Panc1 (cell line): Measurements from ENCODE around the gene C16orf89. TPM values are rescaled to one million over a fixed set of nuclear protein-coding genes. Genes with fewer than 3 reads are reported as not detected.

Source experiments
- ATAC-seq: fragments of 200-7000 bp; cut with Tn5 transposase; 2 replicates; pipeline ENCODE4 v1.9.1; 2020; ENCODE audit warnings: mild to moderate bottlenecking, moderate library complexity
- BruUV-seq: library from RNA; stranded (reverse); fragments of 400-500 nt; replicated peaks from 2 replicates; lab custom pipeline; 2021; lab: Mats Ljungman, UMichigan
- CTCF ChIA-PET: fragments of 300-600 bp; sonication (Branson Sonifier 250); formaldehyde crosslinking; loops from one replicate; lab custom pipeline; 2022; ENCODE audit warnings: antibody characterized with exemption; lab: Charles Lee
- POLR2A ChIA-PET: fragments of 300-600 bp; sonication (Branson Sonifier 250); formaldehyde crosslinking; loops from one replicate; lab custom pipeline; 2022; ENCODE audit warnings: antibody characterized with exemption; lab: Charles Lee
- DNase-seq: peaks from one replicate; pipeline ENCODE4 v3.0.0-alpha.2; 2010; ENCODE audit warnings: low read depth, low spot score
- H3K27ac ChIP-seq: 2 replicates; pipeline ENCODE4 v1.5.1; 2011; ENCODE audit warnings: mild to moderate bottlenecking, low read length, inconsistent platforms
- H3K27me3 ChIP-seq: fragments of 200-500 bp; sonication (Bioruptor generic); 2 replicates; pipeline ENCODE4 v1.6.0; 2014; ENCODE audit warnings: low read length, inconsistent platforms; ENCODE audit not compliant: control insufficient read depth, insufficient read depth
- H3K36me3 ChIP-seq: fragments of 200-500 bp; sonication (Bioruptor generic); 2 replicates; pipeline ENCODE4 v1.5.1; 2014; ENCODE audit warnings: inconsistent platforms, mild to moderate bottlenecking, low read length, moderate library complexity; ENCODE audit not compliant: control insufficient read depth, insufficient read depth
- H3K4me1 ChIP-seq: 2 replicates; pipeline ENCODE4 v1.5.1; 2011; ENCODE audit warnings: inconsistent platforms, mild to moderate bottlenecking, low read length, moderate library complexity; ENCODE audit not compliant: control insufficient read depth, insufficient read depth
- H3K4me3 ChIP-seq, 2 experiments: 2 replicates each; pipeline ENCODE4 v1.5.1; 2011 to 2012; ENCODE audit warnings: low read depth in 2 of 2, low read length in 2 of 2, mild to moderate bottlenecking in 2 of 2, inconsistent platforms in 1 of 2, moderate library complexity in 1 of 2
- H3K9me3 ChIP-seq: fragments of 200-500 bp; sonication (Bioruptor generic); 2 replicates; pipeline ENCODE4 v1.5.1; 2014; ENCODE audit warnings: low read depth, mild to moderate bottlenecking, inconsistent platforms, low read length, moderate library complexity; ENCODE audit not compliant: control insufficient read depth, insufficient read depth
- POLR2AphosphoS5 ChIP-seq: IDR thresholded peaks from 2 replicates; pipeline ENCODE4 v1.6.1; 2012; ENCODE audit warnings: mild to moderate bottlenecking, low read depth, low read length, moderate library complexity
- SIN3A ChIP-seq: IDR thresholded peaks from 2 replicates; pipeline ENCODE4 v1.6.1; 2012; ENCODE audit warnings: low read depth, mild to moderate bottlenecking, low read length, moderate library complexity, borderline replicate concordance; ENCODE audit not compliant: insufficient read depth
- TCF7L2 ChIP-seq: IDR thresholded peaks from 2 replicates; pipeline ENCODE4 v1.6.1; 2011; ENCODE audit warnings: mild to moderate bottlenecking, low read depth, low read length, inconsistent platforms
- in situ Hi-C: cut with HindIII; loops from 2 replicates; pipeline ENCODE4 v1.10.0; 2016; ENCODE audit warnings: low sequenced_read_pairs, low pct_unique_long_range_greater_than_20kb
- intact Hi-C: fragments of 100-400 bp; cut with micrococcal nuclease; formaldehyde crosslinking; loops from one replicate; pipeline ENCODE4 v1.10.0; 2022; ENCODE audit not compliant: unreplicated experiment
- total RNA-seq: library from RNA; stranded (reverse); gene quantifications from one replicate; pipeline ENCODE4 v1.2.1, GENCODE V29; 2021; ENCODE audit not compliant: unreplicated experiment
- TF ChIP-seq, protein P1 (sequence below): fragments of 450-650 bp; IDR thresholded peaks from 2 replicates; pipeline ENCODE4 v1.5.1; 2017; ENCODE audit warnings: mild to moderate bottlenecking
- TF ChIP-seq, protein P2 (sequence below), 2 experiments: IDR thresholded peaks; 2 replicates each; pipeline ENCODE4 v1.6.1; 2011 to 2012; ENCODE audit warnings: low read depth in 2 of 2, control low read depth in 1 of 2, low read length in 1 of 2, mild to moderate bottlenecking in 1 of 2, moderate library complexity in 1 of 2; ENCODE audit not compliant: insufficient read depth in 1 of 2

C16orf89 gene
- total RNA-seq, 1 experiment from 2014 or later = not detected

DNA sequence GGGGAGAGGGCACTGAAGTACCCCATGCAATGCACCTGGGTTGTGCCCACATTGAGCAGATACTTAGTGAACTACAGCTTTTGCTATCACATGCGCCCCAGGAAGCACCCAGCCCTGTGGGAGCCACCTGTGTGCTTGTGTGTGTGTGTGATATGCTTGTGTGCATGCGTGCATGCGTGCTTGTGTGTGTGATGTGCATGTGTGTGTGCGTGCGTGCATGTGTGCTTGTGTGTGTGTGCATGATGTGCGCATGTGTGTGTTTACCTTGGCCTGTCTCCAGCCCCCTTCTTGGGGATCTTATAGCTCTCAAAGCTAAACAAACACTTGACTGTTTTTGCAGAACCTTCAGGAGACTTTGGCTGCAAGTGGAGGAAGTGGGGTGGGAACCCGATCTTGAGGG lies 841 bp downstream of the C16orf89 start:
- H3K27ac ChIP-seq = no peak overlapping the region
- ChIA-PET POLR2A (interaction anchor here (0.6 kb wide), 1 partner anchor 331 kb away, joined by 3 read pairs; the partner anchor contains the start of genes ANKS3 and DNAAF8), CTCF (no interaction called here)
- TF ChIP-seq, protein P1, sequence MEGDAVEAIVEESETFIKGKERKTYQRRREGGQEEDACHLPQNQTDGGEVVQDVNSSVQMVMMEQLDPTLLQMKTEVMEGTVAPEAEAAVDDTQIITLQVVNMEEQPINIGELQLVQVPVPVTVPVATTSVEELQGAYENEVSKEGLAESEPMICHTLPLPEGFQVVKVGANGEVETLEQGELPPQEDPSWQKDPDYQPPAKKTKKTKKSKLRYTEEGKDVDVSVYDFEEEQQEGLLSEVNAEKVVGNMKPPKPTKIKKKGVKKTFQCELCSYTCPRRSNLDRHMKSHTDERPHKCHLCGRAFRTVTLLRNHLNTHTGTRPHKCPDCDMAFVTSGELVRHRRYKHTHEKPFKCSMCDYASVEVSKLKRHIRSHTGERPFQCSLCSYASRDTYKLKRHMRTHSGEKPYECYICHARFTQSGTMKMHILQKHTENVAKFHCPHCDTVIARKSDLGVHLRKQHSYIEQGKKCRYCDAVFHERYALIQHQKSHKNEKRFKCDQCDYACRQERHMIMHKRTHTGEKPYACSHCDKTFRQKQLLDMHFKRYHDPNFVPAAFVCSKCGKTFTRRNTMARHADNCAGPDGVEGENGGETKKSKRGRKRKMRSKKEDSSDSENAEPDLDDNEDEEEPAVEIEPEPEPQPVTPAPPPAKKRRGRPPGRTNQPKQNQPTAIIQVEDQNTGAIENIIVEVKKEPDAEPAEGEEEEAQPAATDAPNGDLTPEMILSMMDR = no peak
- TF ChIP-seq, protein P2, sequence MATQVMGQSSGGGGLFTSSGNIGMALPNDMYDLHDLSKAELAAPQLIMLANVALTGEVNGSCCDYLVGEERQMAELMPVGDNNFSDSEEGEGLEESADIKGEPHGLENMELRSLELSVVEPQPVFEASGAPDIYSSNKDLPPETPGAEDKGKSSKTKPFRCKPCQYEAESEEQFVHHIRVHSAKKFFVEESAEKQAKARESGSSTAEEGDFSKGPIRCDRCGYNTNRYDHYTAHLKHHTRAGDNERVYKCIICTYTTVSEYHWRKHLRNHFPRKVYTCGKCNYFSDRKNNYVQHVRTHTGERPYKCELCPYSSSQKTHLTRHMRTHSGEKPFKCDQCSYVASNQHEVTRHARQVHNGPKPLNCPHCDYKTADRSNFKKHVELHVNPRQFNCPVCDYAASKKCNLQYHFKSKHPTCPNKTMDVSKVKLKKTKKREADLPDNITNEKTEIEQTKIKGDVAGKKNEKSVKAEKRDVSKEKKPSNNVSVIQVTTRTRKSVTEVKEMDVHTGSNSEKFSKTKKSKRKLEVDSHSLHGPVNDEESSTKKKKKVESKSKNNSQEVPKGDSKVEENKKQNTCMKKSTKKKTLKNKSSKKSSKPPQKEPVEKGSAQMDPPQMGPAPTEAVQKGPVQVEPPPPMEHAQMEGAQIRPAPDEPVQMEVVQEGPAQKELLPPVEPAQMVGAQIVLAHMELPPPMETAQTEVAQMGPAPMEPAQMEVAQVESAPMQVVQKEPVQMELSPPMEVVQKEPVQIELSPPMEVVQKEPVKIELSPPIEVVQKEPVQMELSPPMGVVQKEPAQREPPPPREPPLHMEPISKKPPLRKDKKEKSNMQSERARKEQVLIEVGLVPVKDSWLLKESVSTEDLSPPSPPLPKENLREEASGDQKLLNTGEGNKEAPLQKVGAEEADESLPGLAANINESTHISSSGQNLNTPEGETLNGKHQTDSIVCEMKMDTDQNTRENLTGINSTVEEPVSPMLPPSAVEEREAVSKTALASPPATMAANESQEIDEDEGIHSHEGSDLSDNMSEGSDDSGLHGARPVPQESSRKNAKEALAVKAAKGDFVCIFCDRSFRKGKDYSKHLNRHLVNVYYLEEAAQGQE (IDR thresholded peaks at IDR 0.05; ENCODE audit: insufficient read depth in 1 of 2, low read depth in 2 of 2, low read length in 1 of 2) = no peak
- no peak for TF ChIP-seq SIN3A
- TF ChIP-seq TCF7L2 = no peak
- no peak for TF ChIP-seq POLR2AphosphoS5
- intact Hi-C loops = no loop called here
- no peaks in the 10 kb centered on the region for H3K4me1 ChIP-seq
- ATAC-seq = no peak
- H3K9me3 ChIP-seq = no peaks in the 10 kb centered on the region
- H3K27me3 ChIP-seq = no peaks in the 10 kb centered on the region; the same call in 1 of the 2 replicates
- no peak overlapping the region for H3K4me3 ChIP-seq
- in situ Hi-C loops = no loop called here
- no peak for DNase-seq
- no peaks in the 10 kb centered on the region for H3K36me3 ChIP-seq
- no TSS peak for BruUV-seq

- Histone ChIP-seq H3K4me1 (no peaks in the 10 kb centered on the region), H3K27ac (no peak overlapping the region), H3K36me3 (no peaks in the 10 kb centered on the region), H3K4me3 (no peak overlapping the region), H3K27me3 (no peaks in the 10 kb centered on the region; the same call in 1 of the 2 replicates), H3K9me3 (no peaks in the 10 kb centered on the region)
- in situ Hi-C loops = no loop called here
- ATAC-seq = peak; percentile 67
- no peak for DNase-seq
- ChIA-PET CTCF (interaction anchor here (0.6 kb wide), 1 partner anchor 18 kb away, joined by 6 read pairs; no protein-coding TSS in a partner anchor), POLR2A (no interaction called here)
- BruUV-seq = no TSS peak
- intact Hi-C loops = no loop called here
- TF ChIP-seq, protein P1 = no peak
- TF ChIP-seq POLR2AphosphoS5 = no peak
- no peak for TF ChIP-seq TCF7L2
- TF ChIP-seq, protein P2 (IDR thresholded peaks at IDR 0.05; ENCODE audit: insufficient read depth in 1 of 2, low read depth in 2 of 2, low read length in 1 of 2) = no peak
- no peak for TF ChIP-seq SIN3A
Measured at GRCh38 chr16:5062790-5063765, 2.7 kb downstream of the C16orf89 start.
